ENCODE results near the gene COL13A1.

COL13A1 gene

DNA sequence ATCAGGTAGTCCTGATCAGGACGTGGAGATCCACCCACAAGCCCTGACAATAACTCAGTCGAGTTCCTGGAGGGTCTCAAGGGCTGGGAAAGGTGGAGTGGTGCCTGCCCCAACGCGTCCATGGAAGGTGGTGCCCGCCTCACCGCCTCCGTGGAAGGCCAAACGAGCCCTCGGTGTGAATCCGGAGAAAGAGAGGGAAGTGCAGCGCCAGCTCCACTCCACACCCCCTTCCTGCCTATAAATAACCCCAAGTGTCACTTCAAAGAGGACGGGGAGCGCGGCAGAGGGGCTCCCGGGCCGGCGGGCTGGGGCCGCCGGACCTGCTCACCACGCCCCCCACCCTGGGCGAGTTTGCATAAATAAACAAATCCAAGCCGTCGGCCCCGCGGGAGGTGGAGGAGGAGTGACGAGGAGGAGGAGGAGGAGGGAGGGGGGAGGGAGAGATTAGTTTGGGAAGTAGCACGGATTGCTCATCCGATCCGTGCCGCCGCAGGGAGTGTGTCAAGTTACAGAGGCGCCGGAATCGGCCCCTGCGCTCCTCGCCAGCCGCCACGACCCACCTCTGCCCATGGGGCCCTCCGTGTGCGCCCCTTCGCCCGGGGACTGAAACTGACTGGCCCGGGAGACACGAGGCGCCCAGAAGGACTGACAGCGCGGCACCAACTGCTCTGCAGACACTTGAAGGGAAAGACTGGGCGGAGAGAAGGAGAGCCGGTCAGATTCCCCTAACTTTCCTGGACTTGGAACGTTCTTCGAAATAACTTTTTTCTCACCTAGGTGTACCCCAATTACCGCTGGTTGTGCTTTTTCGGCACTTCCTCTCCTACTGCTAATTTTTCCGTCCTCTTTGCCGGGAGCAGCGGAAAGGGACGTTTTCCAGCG lies at the start of gene COL13A1:
COL13A1 (plus strand) TSS at position 473 of the 882 bp plus-strand sequence. CDS start 518 bp downstream, outside the sequence.
- DNase-seq (ENCODE audit: low spot score) = no peak

GRCh38 chr10:69752479-69752878 lies 49.2 kb upstream of the COL13A1 start:
- no peak for DNase-seq (ENCODE audit: low spot score)

GRCh38 chr10:69756279-69756678 lies 45.4 kb upstream of the COL13A1 start:
- DNase-seq (ENCODE audit: low spot score) = no peak

- DNase-seq (ENCODE audit: low spot score) = no peak
Measured at GRCh38 chr10:69757206-69757552, 44.5 kb upstream of the COL13A1 start.

- DNase-seq (ENCODE audit: low spot score) = peak; percentile 53
Measured at GRCh38 chr10:69757553-69758309, 44.0 kb upstream of the COL13A1 start.

- DNase-seq (ENCODE audit: low spot score) = no peak
Measured at GRCh38 chr10:69758310-69758728, 43.4 kb upstream of the COL13A1 start.

- DNase-seq (ENCODE audit: low spot score) = no peak
Measured at GRCh38 chr10:69759641-69760040, 42.1 kb upstream of the COL13A1 start.

GRCh38 chr10:69760072-69760471 lies 41.6 kb upstream of the COL13A1 start:
- no peak for DNase-seq (ENCODE audit: low spot score)

DNA sequence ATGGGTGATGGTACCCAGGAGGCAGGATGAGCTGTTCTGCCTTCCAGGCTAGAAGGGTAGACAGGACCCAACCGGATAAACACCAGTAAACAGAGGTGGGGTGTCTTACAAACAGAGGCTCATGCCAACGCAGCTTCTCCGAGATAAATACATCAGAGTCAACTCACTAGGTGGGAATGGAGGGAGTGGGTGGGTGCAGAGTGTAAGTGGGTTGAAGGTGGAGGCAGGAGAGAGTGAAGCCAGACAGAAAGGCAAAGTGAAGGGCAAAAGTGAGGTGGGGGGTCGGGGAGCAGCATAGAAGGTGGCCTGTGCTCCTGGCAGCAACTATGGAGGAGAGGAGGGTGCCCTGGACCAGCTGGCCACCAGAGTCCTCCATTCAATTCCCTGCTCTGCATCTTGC lies 40.4 kb upstream of the COL13A1 start:
- DNase-seq (ENCODE audit: low spot score) = no peak

- DNase-seq (ENCODE audit: low spot score) = no peak
Measured at GRCh38 chr10:69766161-69766910, 35.4 kb upstream of the COL13A1 start.

DNA sequence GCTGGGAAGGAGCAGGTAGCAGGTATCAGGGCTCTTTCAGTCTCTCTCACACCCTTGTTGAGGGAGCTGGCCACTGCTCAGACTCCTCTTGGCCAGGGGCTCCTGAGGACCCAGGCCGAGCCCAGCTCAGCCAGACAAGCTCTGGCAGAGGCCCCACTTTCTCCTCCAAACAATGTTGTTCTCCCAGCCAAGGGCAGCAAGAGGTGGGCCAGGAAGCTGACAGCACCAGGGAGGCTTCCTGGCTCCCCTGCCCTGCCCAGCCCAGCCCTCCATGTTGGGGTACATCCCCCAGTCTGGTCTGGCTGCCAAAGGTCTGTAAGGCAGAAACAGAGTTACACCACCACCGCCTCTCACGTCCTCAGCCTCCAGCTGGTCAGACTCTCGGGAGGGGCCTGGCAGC lies 33.9 kb upstream of the COL13A1 start:
- no peak for DNase-seq (ENCODE audit: low spot score)

DNA sequence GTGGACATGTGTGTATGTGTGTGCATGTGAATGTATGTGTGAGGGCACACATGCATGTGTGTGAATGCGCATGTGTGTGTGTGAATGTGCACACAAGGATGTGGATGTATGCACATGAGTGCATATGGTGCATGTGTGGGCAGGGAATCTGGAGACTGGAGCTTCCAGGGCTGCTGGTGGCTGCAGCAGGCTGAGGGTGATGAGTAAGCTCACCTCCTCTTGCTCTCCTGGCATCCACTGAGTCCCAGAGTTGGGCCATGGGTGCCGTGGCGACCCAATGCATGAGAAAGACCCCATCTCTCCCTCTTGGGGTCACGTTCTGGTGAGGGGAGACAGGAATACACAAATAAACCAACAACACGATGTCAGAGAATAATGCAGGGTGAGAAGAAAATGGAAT lies 33.3 kb upstream of the COL13A1 start:
- DNase-seq (ENCODE audit: low spot score) = no peak

- peak; percentile 50 for DNase-seq (ENCODE audit: low spot score)
Measured at GRCh38 chr10:69769395-69769992, 32.2 kb upstream of the COL13A1 start.

DNA sequence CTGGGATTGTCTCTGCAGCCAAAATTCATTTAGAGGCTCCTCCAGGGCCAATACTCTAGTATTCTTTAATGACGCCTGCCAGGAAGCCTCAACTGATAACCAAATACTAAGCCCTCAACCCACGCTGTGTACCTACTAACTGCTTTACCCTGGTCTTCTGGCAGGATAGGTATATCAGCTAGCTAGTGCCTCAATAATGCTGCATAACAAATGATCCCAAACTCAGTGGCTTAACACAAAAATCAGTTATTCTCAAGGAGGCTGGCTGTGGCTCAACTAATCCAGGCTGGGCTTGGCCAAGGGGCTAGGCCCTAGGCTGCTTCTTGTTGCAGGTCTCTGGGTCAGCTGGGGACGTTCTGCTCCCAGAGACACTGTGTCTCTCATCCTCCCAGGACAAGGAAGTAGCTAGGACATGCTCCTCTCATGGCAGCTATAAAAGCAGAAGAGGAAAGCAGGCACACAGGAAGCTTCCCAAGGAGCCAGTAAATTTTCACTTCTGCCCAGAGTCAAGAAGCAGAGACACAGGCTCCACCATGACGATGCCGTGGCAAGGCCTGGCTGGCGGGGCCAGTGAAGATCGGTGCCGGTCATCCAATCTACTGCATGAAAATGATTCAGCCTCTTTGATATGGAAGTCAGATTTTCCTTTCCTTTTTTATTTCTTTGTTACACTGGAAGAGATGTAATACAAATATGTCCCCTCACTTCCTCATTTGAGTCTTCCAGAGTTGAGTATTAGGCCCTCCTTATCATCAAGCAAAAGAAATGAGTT lies 28.6 kb upstream of the COL13A1 start:
- DNase-seq (ENCODE audit: low spot score) = no peak

GRCh38 chr10:69774596-69774995 lies 27.1 kb upstream of the COL13A1 start:
- DNase-seq (ENCODE audit: low spot score) = no peak

DNA sequence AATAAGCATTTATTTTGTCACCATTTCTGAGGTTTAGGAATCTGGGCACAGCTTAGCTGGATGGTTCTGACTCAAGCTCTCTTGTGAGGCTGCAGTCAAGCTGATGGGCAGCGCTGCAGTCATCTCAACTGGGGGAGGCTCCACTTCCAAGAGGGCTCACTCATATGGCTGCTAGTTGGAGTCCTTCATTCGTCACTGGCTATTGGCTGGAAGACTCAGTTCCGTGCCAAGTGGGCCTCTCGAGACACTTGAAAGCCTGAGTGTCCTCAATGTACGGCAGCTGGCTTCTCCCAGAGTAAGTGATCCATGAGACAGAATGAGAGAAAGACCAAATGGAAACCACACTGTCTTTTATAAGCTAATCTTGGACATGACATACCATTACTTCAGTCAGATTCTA lies 21.6 kb upstream of the COL13A1 start:
- DNase-seq (ENCODE audit: low spot score) = no peak

DNA sequence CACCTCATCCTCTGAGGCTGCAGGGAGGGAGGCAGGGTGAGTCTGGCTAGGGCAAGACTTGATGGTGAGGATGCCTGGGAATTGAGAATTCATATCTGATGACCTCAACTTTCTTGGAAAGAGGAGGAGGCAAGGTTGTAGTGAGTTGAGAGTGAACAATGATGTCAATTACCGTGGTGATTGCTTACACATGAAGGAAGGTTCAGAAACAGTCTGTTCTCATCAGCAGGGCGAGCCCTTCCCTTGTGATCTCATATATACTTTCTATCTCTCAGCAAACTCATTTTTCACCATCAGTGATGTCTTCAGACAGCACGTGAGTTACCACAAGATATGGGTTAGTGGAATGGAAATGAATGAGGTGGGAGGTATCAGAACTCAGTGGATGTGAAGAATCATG lies 20.1 kb upstream of the COL13A1 start:
- DNase-seq (ENCODE audit: low spot score) = no peak

- DNase-seq (ENCODE audit: low spot score) = no peak
Measured at GRCh38 chr10:69783515-69783914, 18.2 kb upstream of the COL13A1 start.

DNA sequence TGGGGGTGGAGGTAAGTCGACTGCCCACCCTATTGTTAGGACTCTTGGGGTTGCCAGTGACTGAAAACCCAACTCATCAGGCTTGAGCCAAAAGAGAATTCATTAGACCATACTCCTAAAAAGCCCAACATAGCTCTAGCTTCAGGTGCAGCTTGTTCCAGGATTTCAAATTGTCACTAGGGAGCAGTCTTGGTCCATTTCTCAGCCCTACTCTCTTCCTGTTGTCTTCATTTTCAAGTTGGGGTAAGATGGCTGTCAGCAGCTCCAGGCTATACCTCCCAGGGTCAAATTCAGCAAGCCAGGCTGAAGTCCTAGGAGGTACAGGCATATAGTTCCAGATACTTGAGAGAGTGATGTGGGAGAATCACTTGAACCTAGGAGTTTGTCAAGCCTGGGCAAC lies 14.9 kb upstream of the COL13A1 start:
- DNase-seq (ENCODE audit: low spot score) = peak; percentile 64

DNA sequence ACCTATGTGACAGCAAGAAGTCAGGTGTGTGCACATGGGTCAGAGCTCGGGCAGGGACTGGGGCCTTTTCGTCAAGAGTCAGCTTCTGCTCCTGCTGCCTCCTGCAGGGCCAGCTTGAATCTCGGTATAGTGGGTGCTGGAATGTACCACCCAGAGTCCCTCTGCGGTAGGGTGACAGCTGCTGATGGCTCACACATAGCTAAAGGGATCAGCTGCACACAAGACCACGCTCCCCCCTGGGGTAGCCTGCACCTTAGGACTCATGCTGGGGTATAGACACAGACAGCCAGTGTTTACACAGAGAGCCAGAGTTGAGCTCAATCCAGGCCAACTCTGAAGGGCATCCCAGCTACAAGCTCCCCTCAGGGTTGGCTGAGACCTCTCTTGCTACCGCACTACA lies 14.0 kb upstream of the COL13A1 start:
- no peak for DNase-seq (ENCODE audit: low spot score)

GRCh38 chr10:69789164-69789576 lies 12.5 kb upstream of the COL13A1 start:
- DNase-seq (ENCODE audit: low spot score) = no peak

Measured in cerebellar cortex (tissue), 1 donor.